AG09319 (cell line): ENCODE results near the gene CACNB4.
A peak's percentile ranks its signal among the peaks of the same experiment; 100 is the strongest.

Source experiments
- DNase-seq: peaks from one replicate; pipeline ENCODE4 v3.0.0-alpha.2; 2010; ENCODE audit warnings: low read depth; ENCODE audit errors: extremely low read depth
- CTCF ChIP-seq: IDR thresholded peaks from 2 replicates; pipeline ENCODE4 v1.5.1; 2011; ENCODE audit warnings: low read depth, mild to moderate bottlenecking, inconsistent platforms, low read length, moderate library complexity

CACNB4 gene

DNA sequence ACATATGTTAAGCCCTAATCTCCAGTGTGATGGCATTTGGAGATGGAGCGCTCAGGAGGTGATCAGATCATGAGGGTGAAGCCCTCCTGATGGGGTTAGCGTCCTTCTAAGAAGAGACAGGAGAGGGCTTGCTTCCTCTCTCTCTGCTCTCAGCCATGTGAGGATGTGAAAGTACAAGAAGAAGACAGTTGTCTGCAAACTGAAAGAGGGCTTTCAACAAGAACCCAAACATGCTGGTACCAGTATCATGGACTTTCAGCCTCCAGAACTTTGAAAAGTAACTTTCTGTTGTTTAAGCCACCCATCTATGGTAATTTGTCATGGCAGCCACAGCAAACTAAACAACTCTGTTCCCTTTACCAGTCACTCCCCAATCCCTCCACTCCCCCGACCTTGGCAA is 47.4 kb downstream of the CACNB4 start:
- no peak for TF ChIP-seq CTCF
- no peak for DNase-seq

- DNase-seq: no peak
Observed at GRCh38 chr2:152050915-152051314, 47.9 kb downstream of the CACNB4 start.

GRCh38 chr2:152050341-152050740 is 48.5 kb downstream of the CACNB4 start:
- no peak for DNase-seq

More at GRCh38 chr2:152050915-152051314, 47.9 kb downstream of the CACNB4 start:
- TF ChIP-seq CTCF: no peak

DNA sequence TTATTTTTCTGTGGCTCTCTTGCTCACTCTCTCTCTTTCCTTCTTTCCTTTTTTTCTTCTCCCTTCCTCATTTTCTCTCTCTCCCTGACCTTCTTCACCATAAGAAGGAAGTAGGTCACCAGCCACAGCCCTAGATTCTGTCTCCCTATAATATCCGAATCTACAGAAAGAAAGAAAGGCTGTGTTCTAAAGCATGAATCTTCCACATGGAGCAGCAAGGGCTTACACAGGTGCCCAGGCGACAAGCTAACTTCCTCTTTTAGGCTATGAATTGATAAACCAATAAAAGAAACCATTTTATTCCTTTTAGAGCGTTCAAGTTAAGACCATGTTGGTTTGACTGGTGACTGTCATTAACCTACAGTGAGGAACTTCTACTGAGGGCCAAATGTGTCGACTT is 49.3 kb downstream of the CACNB4 start:
- TF ChIP-seq CTCF: no peak
- no peak for DNase-seq

More at GRCh38 chr2:152050341-152050740, 48.5 kb downstream of the CACNB4 start:
- no peak for TF ChIP-seq CTCF

DNA sequence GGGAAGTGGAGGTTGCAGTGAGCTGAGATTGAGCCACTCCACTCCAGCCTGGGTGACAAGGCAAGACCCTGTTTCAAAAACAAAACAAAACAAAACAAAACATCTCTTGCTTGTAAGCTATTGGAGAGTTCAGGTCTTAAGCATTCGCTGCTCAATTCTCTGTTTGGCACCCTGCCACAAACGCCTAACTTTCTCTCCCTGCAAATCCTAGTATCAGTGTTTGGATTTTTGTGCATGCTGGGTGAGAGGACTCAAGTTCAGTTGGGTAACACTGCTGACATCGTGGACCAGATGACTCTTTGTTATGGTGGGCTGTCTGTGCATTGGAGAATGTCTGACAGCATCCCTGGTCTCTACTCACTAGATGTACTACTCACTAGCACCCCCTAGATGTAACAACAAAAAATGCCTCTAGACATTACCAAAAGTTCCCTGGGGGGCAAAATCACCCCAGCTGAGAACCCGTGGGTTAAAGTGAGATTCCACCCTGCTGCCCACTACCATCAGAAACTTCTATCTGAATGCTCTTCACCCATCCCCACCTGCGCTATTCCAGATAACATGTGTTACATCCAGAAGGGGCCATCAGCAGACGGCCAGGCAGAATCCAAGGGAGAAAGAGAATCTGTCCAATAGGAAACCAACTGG is 50.9 kb downstream of the CACNB4 start:
- TF ChIP-seq CTCF: peak; percentile 16
- no peak for DNase-seq

GRCh38 chr2:152046940-152047339 is 51.9 kb downstream of the CACNB4 start:
- TF ChIP-seq CTCF: no peak
- no peak for DNase-seq

DNA sequence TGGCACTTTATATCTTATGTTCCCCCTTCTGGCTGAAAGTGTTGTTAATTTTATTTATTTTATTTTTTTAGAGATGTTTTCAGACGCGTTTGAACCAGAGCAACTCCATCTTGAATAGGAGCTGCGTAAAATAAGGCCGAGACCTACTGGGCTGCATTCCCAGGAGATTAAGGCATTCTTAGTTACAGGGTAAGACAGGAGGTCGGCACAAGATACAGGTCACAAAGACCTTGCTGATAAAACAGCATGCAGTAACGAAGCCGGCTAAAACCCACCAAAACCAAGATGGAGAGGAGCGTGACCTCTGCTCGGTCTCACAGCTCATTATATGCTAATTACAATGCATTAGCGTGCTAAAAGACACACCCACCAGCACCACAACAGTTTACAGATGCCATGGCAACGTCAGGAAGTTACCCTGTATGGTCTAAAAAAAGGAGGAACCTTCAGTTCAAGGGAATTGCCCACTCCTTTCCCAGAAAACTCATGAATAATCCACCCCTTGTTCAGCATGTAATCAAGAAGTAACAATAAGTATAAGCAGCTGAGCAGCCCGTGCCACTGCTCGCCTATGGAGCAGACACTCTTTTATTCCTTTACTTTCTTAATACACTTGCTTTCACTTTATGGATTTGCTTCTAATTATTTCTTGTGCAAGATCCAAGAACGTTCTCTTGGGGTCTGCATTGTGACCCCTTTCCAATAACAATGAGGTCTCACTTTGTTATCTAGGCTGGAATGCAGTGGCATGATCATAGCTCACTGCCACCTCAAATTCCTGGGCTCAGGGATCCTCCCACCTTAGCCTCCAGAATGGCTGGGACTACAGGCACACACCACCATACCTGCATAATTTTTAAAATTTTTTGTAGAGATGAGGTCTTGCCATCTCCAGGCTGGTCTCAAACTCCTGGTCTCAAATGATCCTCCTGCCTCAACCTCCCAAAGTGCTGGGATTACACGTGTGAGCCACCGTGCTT is 55.9 kb downstream of the CACNB4 start:
- DNase-seq: no peak

More for the DNA sequence above, 55.9 kb downstream of the CACNB4 start:
- no peak for TF ChIP-seq CTCF
